H1 (cell line): ENCODE results near the gene NAV2. TPM values are rescaled to one million over a fixed set of nuclear protein-coding genes. Genes with fewer than 3 reads are reported as not detected.
A peak's percentile ranks its signal among the peaks of the same experiment; 100 is the strongest.

ENCODE experiments used
- CTCF ChIA-PET: fragments of 300-600 bp; sonication (Branson Sonifier 250); formaldehyde crosslinking; loops from one replicate; lab custom pipeline; 2021; ENCODE audit not compliant: partially characterized antibody; lab: Charles Lee
- POLR2A ChIA-PET: fragments of 300-600 bp; sonication (Branson Sonifier 250); formaldehyde crosslinking; loops from one replicate; lab custom pipeline; 2021; ENCODE audit warnings: inconsistent platforms; ENCODE audit not compliant: partially characterized antibody; lab: Charles Lee
- DNase-seq, 2 experiments: peaks; one replicate each; pipeline versions ENCODE4 v3.0.0 to v3.0.0-alpha.2; 2010 to 2022; ENCODE audit warnings: low spot score in 2 of 2, low read depth in 1 of 2, mixed read lengths in 1 of 2
- FAIRE-seq: peaks from 2 replicates; lab custom pipeline; 2011; peaks lifted over from hg19 to GRCh38; lab: Jason Lieb, UNC
- H2AFZ ChIP-seq: 2 replicates; pipeline ENCODE4 v1.8.1; 2012; ENCODE audit warnings: low read length, inconsistent platforms
- H2AK5ac ChIP-seq: 2 replicates; pipeline ENCODE4 v1.6.1; 2013; ENCODE audit warnings: low read depth, low read length
- H2BK120ac ChIP-seq: replicated peaks from 2 replicates; pipeline ENCODE3; 2013; ENCODE audit warnings: low read depth, low read length, inconsistent platforms
- H2BK12ac ChIP-seq: 2 replicates; pipeline ENCODE4 v1.6.1; 2013; ENCODE audit warnings: low read depth, low read length
- H2BK15ac ChIP-seq: 2 replicates; pipeline ENCODE4 v1.6.1; 2013; ENCODE audit warnings: low read length
- H2BK20ac ChIP-seq: 2 replicates; pipeline ENCODE4 v1.6.1; 2013; ENCODE audit warnings: low read length
- H2BK5ac ChIP-seq: 2 replicates; pipeline ENCODE4 v1.6.1; 2013; ENCODE audit warnings: low read depth, low read length
- H3K14ac ChIP-seq: 2 replicates; pipeline ENCODE4 v1.6.1; 2013; ENCODE audit warnings: inconsistent platforms; ENCODE audit not compliant: insufficient read length
- H3K18ac ChIP-seq: 2 replicates; pipeline ENCODE4 v1.6.1; 2013; ENCODE audit warnings: low read length; ENCODE audit errors: extremely low read depth
- H3K23ac ChIP-seq: 2 replicates; pipeline ENCODE4 v1.6.1; 2013; ENCODE audit warnings: inconsistent platforms; ENCODE audit not compliant: insufficient read length
- H3K23me2 ChIP-seq: 2 replicates; pipeline ENCODE4 v1.6.1; 2013; ENCODE audit warnings: low read depth, low read length
- H3K27ac ChIP-seq: 2 replicates; pipeline ENCODE4 v1.6.1; 2011; ENCODE audit warnings: low read depth, low read length, inconsistent platforms
- H3K27me3 ChIP-seq, 4 experiments: replicated peaks in 1 of 4; 1 replicate in 1 of 4; 2 replicates in 3 of 4; pipeline versions ENCODE4 v1.6.1 to v1.8.1; 2011 to 2013; ENCODE audit warnings: low read length in 3 of 4, mild to moderate bottlenecking in 3 of 4, inconsistent platforms in 2 of 4, mixed read lengths in 2 of 4, moderate library complexity in 1 of 4; ENCODE audit not compliant: control insufficient read depth in 3 of 4, insufficient read depth in 3 of 4; ENCODE audit errors: extremely low read depth in 1 of 4
- H3K36me3 ChIP-seq, 4 experiments: 2 replicates each; pipeline versions ENCODE4 v1.6.1 to v1.8.1; 2011 to 2013; ENCODE audit warnings: mild to moderate bottlenecking in 4 of 4, low read length in 3 of 4, moderate library complexity in 2 of 4, control low read depth in 1 of 4, inconsistent platforms in 1 of 4; ENCODE audit not compliant: insufficient read depth in 4 of 4, control insufficient read depth in 2 of 4
- H3K4ac ChIP-seq: replicated peaks from 2 replicates; pipeline ENCODE3; 2013; ENCODE audit warnings: low read length, low read depth, mixed read lengths, inconsistent platforms; ENCODE audit not compliant: insufficient read length
- H3K4me1 ChIP-seq, 4 experiments: replicated peaks in 1 of 4; 1 replicate in 1 of 4; 2 replicates in 3 of 4; pipeline versions ENCODE4 v1.6.1 to v1.8.1; 2011 to 2013; ENCODE audit warnings: low read length in 3 of 4, inconsistent platforms in 2 of 4, mixed read lengths in 1 of 4; ENCODE audit not compliant: insufficient read depth in 4 of 4, control insufficient read depth in 3 of 4
- H3K4me2 ChIP-seq, 2 experiments: 2 replicates each; pipeline versions ENCODE4 v1.6.1 to v1.8.1; 2011 to 2013; ENCODE audit warnings: low read depth in 2 of 2, low read length in 2 of 2, control low read depth in 1 of 2, inconsistent platforms in 1 of 2, mild to moderate bottlenecking in 1 of 2; ENCODE audit not compliant: insufficient read depth in 1 of 2
- H3K4me3 ChIP-seq, 4 experiments: fragments of 200-600, 300-600 bp in 1 of 4; sonication (generic), shearing (Covaris generic), sonication (Bioruptor Twin) in 1 of 4; 2 replicates each; pipeline versions ENCODE4 v1.5.1 to v1.8.1; 2011 to 2016; ENCODE audit warnings: low read length in 4 of 4, low read depth in 3 of 4, control low read depth in 2 of 4, inconsistent platforms in 2 of 4, mild to moderate bottlenecking in 2 of 4, mixed read lengths in 1 of 4, moderate library complexity in 1 of 4; ENCODE audit not compliant: insufficient read depth in 2 of 4; ENCODE audit errors: extremely low read depth in 1 of 4
- H3K56ac ChIP-seq: replicated peaks from 2 replicates; pipeline ENCODE3; 2013; ENCODE audit warnings: low read depth, mild to moderate bottlenecking, mixed read lengths, low read length, inconsistent platforms; ENCODE audit not compliant: insufficient read length
- H3K79me1 ChIP-seq: 2 replicates; pipeline ENCODE4 v1.6.1; 2013; ENCODE audit warnings: low read depth, low read length, control low read depth
- H3K79me2 ChIP-seq, 2 experiments: 2 replicates each; pipeline versions ENCODE4 v1.6.1 to v1.8.1; 2012 to 2013; ENCODE audit warnings: low read length in 2 of 2, mild to moderate bottlenecking in 2 of 2, inconsistent platforms in 1 of 2; ENCODE audit not compliant: insufficient read depth in 2 of 2, control insufficient read depth in 1 of 2
- H3K9ac ChIP-seq, 4 experiments: replicated peaks in 1 of 4; 1 replicate in 1 of 4; 2 replicates in 3 of 4; pipeline versions ENCODE4 v1.6.1 to v1.8.1; 2011 to 2013; ENCODE audit warnings: low read depth in 3 of 4, low read length in 3 of 4, control low read depth in 2 of 4, mild to moderate bottlenecking in 2 of 4, moderate library complexity in 2 of 4, inconsistent platforms in 1 of 4; ENCODE audit errors: extremely low read depth in 1 of 4
- H3K9me3 ChIP-seq, 2 experiments: 2 replicates each; pipeline versions ENCODE4 v1.6.1 to v1.8.1; 2012 to 2013; ENCODE audit warnings: mild to moderate bottlenecking in 2 of 2, moderate library complexity in 2 of 2, control low read depth in 1 of 2, inconsistent platforms in 1 of 2, low read depth in 1 of 2, low read length in 1 of 2, mixed read lengths in 1 of 2; ENCODE audit not compliant: insufficient read depth in 2 of 2
- H4K20me1 ChIP-seq, 2 experiments: replicated peaks in 1 of 2; 2 replicates each; pipeline versions ENCODE3 to v1.8.1; 2011 to 2013; ENCODE audit warnings: inconsistent platforms in 2 of 2, low read length in 2 of 2, mild to moderate bottlenecking in 1 of 2; ENCODE audit not compliant: insufficient read depth in 2 of 2, control insufficient read depth in 1 of 2
- H4K5ac ChIP-seq: 2 replicates; pipeline ENCODE4 v1.6.1; 2013; ENCODE audit warnings: low read length, low read depth, mixed read lengths, inconsistent platforms; ENCODE audit not compliant: insufficient read length
- H4K8ac ChIP-seq: 2 replicates; pipeline ENCODE4 v1.8.0; 2013; ENCODE audit warnings: mild to moderate bottlenecking, moderate library complexity, low read length, inconsistent platforms; ENCODE audit not compliant: insufficient read depth; ENCODE audit errors: extremely low read depth
- H4K91ac ChIP-seq: replicated peaks from 2 replicates; pipeline ENCODE3; 2013; ENCODE audit warnings: low read length, mixed read lengths, inconsistent platforms; ENCODE audit not compliant: insufficient read length
- ASH2L ChIP-seq: fragments of 200-600, 300-600 bp; sonication (generic); IDR thresholded peaks from one replicate; pipeline ENCODE4 v1.7.1; 2017; ENCODE audit warnings: low read length
- CEBPB ChIP-seq: IDR thresholded peaks from 2 replicates; pipeline ENCODE4 v1.6.1; 2012; ENCODE audit warnings: low read depth, low read length
- CTCF ChIP-seq, 3 experiments: IDR thresholded peaks; 1 replicate in 2 of 3; 2 replicates in 1 of 3; pipeline versions ENCODE4 v1.5.1 to v1.6.1; 2011; ENCODE audit warnings: low read length in 3 of 3, mild to moderate bottlenecking in 3 of 3, inconsistent platforms in 2 of 3, low read depth in 1 of 3, moderate library complexity in 1 of 3; ENCODE audit not compliant: insufficient read depth in 1 of 3; ENCODE audit errors: control extremely low read depth in 1 of 3
- RFX5 ChIP-seq: IDR thresholded peaks from 2 replicates; pipeline ENCODE4 v1.6.1; 2011; ENCODE audit warnings: low read depth, low read length, improper control_type of control experiment, borderline replicate concordance
- SIN3A ChIP-seq, 2 experiments: IDR thresholded peaks in 1 of 2; conservative IDR thresholded peaks in 1 of 2; 2 replicates each; pipeline ENCODE4 v1.6.1; 2011 to 2012; ENCODE audit warnings: low read length in 2 of 2, improper control_type of control experiment in 1 of 2, low read depth in 1 of 2, mild to moderate bottlenecking in 1 of 2
- TAF1 ChIP-seq: IDR thresholded peaks from 2 replicates; pipeline ENCODE4 v1.6.1; 2011; ENCODE audit warnings: mild to moderate bottlenecking, low read depth, low read length
- TBP ChIP-seq: IDR thresholded peaks from 2 replicates; pipeline ENCODE4 v1.6.1; 2011; ENCODE audit warnings: low read depth, low read length, improper control_type of control experiment
- ZNF274 ChIP-seq: IDR thresholded peaks from 2 replicates; pipeline ENCODE4 v1.7.0; 2012; ENCODE audit warnings: low read length, borderline replicate concordance; ENCODE audit errors: extremely low read depth
- WGBS, 2 experiments: shearing (Covaris generic) in 1 of 2; methylation state at CpG; one replicate each; pipeline versions ENCODE4 v1.1.6 to v1.1.7; 2013 to 2015; ENCODE audit warnings: low lambda C conversion rate in 2 of 2, mixed read lengths in 2 of 2, inconsistent platforms in 1 of 2, low coverage in 1 of 2, missing lambda C conversion rate in 1 of 2; ENCODE audit not compliant: insufficient replicate concordance in 2 of 2, insufficient coverage in 1 of 2, insufficient read length in 1 of 2; ENCODE audit errors: extremely low coverage in 1 of 2, missing lambda C conversion rate in 1 of 2; 5-methylcytosine and 5-hydroxymethylcytosine counted together
- polyA plus RNA-seq, 7 experiments: library from polyadenylated mRNA; depleted of rRNA in 3 of 7; stranded (reverse) in 5 of 7; unstranded in 2 of 7; fragments of >200 nt in 5 of 7; fragments of 200-250 nt in 2 of 7; gene quantifications; 1 replicate in 5 of 7; 2 replicates in 1 of 7; 4 replicates in 1 of 7; pipeline versions ENCODE4 v1.2.1 to v1.2.3, GENCODE V29; 2011 to 2013; ENCODE audit warnings: missing spikeins in 2 of 7, mixed read lengths in 2 of 7
- total RNA-seq: library from RNA; stranded (reverse); fragmentation: NEBNext Ultra II Directional; extraction: Animal tissue kit (Norgen Biotek cat#: 25700); gene quantifications from 2 replicates; pipeline ENCODE4 v1.2.1, GENCODE V29; 2021

Gene NAV2
- total and polyA plus RNA-seq, 2 of the 8 experiments (the other 6 are each of a cell fraction or from before 2014, with no cell fraction given) = 35.6 to 73.6 TPM

- WGBS, 2 experiments = 87% methylated on average over 3 of the region's 3 CpGs; no CpG with 5 or more reads in 1 of the 2 experiments
- Histone ChIP-seq H2AK5ac (no peak overlapping the region), H3K14ac (no peak overlapping the region), H3K23me2 (no peaks in the 10 kb centered on the region), H2BK120ac (no peak overlapping the region), H2BK15ac (no peak overlapping the region), H4K5ac (no peak overlapping the region), H2BK12ac (no peak overlapping the region), H3K79me2 (no peaks in the 10 kb centered on the region), H3K18ac (no peak overlapping the region), H2BK5ac (no peak overlapping the region), H3K4me2 (no peak overlapping the region), H4K91ac (no peak overlapping the region), H3K56ac (no peak overlapping the region), H3K4me1 (peaks cover 1 to 8% (median 4%) of the 10 kb centered on the region in 4 experiments; a peak in 4 of 7 replicates), H3K27ac (no peak overlapping the region), H3K9ac (0 out of 7 replicates have a peak overlapping the region, but pooled peaks of 1 of the 4 experiments have one; percentile 14), H3K23ac (no peak overlapping the region), H4K8ac (no peak overlapping the region), H3K4ac (no peak overlapping the region), H3K36me3 (peaks cover 8 to 41% (median 26%) of the 10 kb centered on the region in 4 experiments), H3K9me3 (no peaks in the 10 kb centered on the region), H2AFZ (no peak overlapping the region), H2BK20ac (no peak overlapping the region), H3K4me3 (no peak overlapping the region), H3K27me3 (no peaks in the 10 kb centered on the region), H3K79me1 (peaks cover 2% of the 10 kb centered on the region; the same call in 1 of the 2 replicates), H4K20me1 (no peaks in the 10 kb centered on the region)
- FAIRE-seq = no peak
- TF ChIP-seq TAF1 (no peak), CTCF (IDR thresholded peaks at IDR 0.05; ENCODE audit: control extremely low read depth in 1 of 3, insufficient read depth in 1 of 3, low read depth in 1 of 3, low read length in 3 of 3) (no peak), ZNF274 (no peak), TBP (no peak), RFX5 (no peak), CEBPB (no peak), SIN3A (conservative IDR thresholded peaks at IDR 0.05 in 1 of 2, IDR thresholded peaks at IDR 0.05 in 1 of 2; ENCODE audit: low read depth in 1 of 2, low read length in 2 of 2) (no peak), ASH2L (no peak)
- POLR2A ChIA-PET = no interaction called here
- CTCF ChIA-PET = interaction anchor here (0.7 kb wide), 1 partner anchor 562 kb away, joined by 3 read pairs; no protein-coding TSS in a partner anchor
- no peak for DNase-seq
These were observed 173.9 kb downstream of the NAV2 start for GRCh38 chr11:19886498-19886897.
